Activated CD8-positive, alpha-beta memory T cell treated with anti-CD3 and anti-CD28 coated beads, Interleukin-2, amount 50 U/mL, for 48 hours (primary cell): Measurements from ENCODE around the gene EPHA2.

ENCODE experiments used
- DNase-seq: peaks from one replicate; pipeline ENCODE4 v3.0.0-alpha.2; 2020

EPHA2 gene

DNA sequence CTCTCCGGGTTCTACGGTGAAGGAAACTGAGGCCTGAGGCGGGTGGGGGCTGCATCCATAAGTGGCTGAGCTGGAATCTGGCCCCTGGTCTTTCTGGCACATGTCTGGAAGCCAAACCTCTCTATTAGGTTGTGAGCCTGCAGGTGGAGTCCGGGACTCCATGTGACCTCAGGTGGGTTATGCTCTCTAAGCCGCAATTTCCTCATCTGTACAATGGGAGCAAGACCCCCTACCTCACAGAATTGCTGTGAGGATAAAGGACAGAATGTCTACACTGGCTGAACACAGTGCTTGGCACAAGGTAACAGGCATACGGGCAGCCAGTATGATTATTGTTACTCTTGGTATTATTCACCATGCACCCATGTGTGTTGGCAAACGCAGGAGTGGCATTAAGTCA is 6.7 kb downstream of the EPHA2 start:
- no peak for DNase-seq

DNA sequence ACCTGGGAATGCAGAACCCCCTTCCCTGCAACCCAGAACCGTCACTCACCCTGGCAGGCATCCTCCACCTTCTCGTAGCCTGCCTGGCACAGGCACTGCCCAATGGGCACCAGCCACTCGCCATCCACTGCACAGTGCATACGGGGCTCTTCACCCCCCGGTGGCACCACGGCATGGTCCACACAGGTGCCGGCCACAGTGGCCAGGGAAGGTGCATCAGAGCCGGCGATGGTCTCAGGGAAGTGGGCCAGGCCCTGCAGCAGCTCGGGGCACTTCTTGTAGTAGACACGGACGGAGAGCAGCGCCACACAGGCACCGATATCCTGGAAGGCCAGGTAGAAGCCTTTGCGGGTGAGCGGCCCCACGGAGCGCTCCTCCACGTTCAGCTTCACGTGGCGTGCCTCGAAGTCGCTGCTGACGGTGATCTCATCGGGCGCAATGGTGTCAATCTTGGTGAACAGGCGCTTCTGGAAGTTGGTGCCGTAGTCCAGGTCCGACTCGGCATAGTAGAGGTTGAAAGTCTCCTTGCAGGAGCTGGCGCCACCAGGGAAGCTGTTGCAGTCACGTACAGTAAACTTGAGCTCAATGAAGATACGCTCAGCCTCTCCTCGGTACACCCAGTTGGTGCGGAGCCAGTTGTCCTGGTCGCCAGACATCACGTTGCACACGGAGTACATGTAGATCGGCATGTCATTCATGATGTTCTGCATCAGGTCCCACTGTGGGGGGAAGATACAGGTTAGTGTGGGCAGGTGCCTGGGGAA is 7.4 kb downstream of the EPHA2 start:
- no peak for DNase-seq

DNA sequence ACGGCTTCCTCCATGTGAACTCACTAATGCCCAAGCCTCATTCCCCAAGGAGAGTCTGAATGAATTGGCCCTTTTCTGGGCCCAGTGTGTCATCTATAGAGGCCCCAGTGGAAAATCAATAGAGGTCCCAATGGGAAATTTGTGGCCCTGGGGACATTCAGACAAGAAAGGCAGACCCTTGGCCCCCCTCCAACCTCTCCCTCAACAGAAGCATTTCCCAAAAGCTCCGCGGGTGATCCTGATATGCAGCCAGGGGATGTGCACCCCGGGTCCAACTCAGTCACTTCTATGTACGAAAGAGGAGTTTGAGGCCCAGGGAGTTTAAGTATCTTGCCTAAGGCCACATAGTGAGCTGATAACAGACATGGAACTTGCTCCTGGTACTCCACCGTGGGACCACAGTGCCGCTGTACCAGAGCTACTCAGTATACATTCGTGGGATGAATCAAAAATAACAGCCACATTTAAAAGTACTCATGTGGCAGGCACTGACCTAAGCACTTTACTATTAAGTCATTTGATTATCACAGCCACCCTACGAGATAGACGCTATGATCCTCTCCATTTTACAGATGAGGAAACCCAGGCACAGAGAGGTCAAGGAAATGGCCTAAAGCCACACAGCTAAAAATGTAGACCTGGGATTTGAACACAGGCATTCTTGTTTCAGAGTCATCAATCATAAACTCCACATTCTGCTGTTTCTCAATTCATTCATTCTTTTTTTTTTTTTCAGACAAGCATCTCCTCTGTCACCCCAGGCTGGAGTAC is 8.5 kb downstream of the EPHA2 start:
- no peak for DNase-seq

DNA sequence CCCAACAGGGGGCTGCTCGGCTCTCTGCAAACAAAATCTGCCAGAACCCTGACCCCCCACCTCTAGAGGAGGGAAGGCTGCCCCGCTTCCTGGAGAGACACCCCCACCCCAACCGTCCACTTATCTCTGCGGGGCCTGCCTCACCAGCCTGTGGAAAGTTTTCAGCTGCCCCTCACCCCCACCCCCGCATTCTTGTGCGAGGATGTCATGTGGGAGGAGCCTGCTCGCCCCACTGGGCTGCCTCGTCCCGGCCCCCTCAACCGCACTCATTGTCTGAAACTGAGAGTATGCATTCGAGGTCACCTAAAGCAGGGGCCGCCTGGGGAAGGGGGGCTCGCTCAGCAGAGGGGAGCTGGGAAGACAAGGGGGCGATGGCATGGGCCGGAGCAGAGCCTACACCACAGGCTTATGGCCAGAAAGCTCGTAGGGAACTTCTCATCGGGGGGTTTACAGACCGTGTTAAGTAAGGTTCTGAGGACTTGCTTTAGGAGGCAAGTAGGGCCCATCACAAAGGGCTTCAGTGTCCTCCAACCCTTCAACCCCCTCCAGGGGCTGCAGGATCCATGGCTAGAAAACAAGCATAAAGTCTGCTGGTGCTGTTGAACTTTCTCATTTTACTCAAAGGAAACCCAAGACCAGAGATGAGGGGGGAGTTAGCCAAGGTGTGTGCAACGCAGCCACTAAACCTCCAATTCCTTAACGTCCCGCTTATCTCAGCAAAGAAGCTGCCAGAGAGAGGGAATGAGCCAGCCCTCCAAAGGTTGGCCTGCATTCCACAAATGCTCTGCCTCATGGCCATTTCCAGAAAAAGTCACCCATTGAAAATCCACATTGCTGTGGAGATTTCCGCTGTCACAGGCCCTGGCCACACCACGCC is 9.4 kb downstream of the EPHA2 start:
- no peak for DNase-seq

DNA sequence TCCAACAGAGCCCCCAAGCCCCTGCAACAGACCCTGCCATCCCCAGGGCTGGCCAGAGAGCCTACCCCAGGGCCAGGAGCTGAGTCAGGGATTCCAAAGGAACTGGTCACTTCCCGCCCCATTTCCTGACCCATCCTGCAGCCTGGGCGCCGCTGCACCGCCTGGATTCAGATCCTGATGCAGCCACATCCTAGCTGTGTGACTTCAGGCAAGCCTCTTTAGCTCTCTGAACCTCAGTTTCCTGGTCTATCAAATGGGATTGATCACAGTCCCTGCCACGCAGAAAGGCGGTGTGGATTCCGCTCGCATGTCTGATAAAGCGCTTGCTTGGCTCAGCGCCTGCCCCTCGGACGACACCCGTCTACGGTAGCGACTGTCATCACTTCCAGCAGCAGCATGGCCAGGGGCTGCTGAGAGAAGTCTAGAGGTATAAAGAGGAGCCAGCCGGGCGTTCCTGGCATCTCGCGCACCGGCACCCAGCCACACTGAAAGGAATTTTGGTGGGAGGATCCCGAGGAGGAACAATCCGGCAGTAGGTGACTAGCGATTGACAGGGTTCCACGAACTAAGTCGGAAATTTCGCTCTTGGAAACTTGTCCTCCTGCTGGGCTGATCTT is 10.1 kb downstream of the EPHA2 start:
- no peak for DNase-seq

DNA sequence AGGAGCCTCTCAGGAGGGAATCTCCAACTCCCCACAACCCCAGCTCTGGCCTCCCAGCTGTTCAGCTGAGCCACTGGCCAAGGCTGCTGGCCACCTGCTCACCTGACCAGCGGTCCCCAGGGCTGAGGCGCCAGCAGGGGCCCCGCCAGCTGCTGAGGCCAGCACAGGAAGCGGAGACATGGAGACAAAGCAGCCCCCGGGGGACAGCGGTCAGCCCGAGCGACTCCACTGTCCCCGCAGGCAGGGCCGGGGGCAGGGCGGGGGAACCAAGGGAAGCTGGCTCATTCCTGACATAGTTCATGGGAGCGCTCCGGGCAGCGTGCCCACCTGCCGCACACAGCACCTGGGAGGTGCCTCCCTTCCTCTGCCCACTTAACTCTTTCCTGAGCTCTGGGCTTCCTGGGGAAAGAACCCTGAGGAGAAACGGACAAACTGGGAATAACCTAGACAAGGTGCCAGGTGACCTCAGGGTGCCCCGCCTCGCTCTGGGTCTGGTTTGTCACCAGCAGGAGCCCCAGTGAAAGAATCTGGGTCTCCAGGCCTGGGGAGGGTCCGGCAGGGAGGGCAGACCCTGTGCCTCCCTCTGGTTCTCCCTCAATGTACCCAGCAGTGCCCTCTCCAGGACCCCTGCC is 10.7 kb downstream of the EPHA2 start:
- no peak for DNase-seq

DNA sequence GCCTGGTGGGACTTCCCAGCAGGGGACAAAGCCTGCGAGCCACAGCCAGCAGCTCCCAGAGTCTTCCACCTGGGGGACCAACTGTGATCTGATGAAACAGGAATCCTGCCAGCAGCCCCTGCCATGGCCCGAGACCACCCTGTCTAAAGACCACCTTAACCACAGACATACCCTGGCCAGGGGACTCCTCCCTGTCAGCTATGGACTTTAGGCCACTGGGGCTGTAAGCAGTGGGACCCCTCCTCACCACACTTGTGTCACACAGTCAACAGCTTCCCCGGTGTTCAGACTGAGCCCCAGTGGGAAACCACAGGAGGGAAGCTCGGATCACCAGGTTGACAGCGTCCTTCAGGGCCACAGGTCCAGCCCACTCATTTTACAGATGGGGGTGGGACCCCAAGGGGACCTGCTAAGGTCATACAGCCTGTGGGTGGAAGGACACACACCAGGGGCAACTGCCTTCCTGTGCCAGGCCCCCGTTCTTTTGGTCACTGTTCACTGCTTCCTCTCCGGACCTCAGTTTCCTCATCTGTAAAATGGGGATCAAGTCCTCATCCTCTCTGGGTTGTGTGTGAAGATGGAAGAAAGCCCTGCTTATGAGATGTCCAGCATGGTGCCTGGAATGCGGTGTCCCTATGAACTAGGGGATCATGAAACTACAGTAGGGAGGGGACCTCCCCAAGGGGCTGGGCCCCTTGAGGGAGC is 11.4 kb downstream of the EPHA2 start:
- DNase-seq: no peak

DNA sequence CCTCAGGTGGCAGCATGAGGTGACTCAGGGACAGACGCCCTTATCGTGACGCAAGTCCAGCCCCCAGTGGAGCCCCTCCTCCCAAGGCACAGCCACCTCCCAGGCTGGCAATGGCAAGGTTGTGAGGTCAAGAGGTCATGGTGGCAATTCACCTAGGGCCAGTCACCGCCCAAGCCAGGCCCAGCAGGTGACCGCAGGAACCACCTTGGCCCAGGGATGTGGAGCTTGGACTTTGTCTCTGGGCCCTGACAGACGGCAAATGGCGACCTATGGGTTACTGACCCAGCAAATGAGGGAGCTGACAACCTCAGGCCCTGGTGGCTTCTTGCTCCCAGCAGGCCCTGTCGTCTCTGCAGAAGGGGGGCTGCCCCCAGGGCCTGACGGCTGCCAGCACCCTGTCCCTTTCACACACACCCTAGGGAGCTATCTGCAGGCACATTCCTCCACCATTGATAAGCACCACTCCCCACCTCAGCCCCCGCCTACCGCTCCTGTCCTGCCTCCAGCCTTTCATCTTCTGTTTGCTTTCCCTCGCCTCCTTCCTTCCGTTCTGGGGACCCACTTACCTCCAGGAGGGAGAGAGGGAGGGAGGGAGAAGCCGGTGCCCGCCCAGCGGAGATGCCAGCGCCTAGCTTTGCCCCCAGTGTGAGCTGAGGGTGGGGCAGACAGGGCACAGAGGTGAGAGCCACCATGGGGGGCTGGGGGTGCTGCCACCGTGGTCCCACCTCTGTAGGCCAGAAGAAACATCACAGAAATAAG is 12.1 kb downstream of the EPHA2 start:
- DNase-seq: no peak

DNA sequence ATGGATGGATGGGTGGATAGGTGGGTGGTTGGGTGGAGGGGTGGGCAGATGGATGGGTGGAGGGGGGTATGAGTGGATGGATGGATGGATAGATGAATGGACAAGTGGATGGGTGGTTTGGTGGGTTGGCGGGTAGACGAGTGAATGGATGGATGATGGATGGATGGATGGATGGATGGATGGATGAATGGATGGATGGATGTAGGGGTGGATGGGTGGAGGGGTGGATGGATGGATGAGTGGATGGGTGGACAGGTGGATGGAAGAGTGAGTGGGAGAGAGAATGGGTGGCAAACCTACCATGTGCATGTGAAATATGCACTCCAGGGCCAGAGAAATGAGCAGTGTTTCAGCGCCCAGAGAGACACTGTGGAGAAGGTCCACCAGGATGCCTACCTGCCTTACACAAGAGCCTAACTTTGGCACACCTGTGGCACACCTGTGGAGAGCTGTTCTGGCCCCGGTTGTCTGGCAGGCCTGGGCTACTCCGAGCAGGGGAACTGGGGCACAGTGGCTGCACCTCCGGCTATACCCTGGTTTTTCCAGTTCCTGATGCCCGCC is 12.8 kb downstream of the EPHA2 start:
- no peak for DNase-seq

DNA sequence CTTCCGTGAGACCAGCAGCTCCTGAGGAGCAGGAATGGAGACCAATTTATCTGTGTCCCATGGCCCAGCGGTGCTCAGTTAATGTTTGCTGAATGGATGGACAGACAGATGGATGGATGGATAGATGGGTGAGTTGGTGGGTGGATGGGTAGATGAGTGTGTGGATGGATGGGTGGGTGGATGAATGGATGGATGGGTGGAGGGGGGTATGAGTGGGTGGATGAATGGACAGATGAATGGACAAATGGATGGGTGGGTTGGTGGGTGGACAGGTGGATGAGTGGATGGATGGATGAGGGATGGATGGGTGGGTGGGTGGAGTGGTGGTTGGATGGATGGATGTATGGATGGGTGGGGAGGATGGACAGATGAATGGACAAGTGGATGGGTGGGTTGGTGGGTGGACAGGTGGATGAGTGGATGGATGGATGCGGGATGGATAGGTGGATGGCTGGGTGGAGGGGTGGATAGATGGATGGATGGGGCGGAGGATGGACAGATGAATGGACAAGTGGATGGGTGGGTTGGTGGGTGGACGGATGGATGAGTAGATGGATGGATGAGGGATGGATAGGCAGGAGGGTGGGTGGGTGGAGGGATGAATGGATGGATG is 13.4 kb downstream of the EPHA2 start:
- DNase-seq: no peak

DNA sequence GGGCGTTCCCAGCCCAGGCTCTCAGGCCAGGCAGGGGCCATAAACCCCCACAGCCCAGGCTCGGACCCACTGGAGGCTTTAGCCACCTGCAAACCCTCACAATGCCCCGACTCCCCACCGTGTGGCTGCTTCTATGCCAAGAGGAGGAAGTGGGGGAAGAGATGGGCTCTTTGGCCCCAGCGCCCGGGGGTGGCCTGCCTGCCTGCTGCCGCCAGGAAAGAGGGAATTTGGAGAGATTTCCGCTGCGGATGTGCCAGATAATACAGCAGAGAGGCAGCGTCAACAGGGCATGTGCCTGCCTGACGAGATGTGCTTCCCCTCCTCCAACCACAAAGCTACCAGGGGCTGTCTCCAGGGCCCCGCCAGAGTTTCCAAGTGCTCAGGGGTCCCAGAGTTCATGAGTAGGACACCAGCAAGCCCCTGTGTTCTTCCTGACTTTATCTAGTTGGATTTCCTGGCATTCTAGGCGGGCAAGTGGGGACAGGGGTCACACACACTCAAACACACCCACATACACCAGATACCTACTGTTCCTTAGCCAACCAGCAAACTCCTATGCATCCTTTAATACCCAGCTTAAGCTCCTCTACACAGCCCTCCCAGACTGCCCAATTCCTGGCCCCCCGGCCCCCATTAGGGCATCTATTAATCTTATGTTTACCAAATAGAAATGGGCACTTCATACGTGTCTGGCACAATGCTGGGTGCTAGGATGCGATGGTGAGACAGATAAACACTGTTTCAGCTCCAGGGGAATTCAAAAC is 14.1 kb downstream of the EPHA2 start:
- DNase-seq: no peak

DNA sequence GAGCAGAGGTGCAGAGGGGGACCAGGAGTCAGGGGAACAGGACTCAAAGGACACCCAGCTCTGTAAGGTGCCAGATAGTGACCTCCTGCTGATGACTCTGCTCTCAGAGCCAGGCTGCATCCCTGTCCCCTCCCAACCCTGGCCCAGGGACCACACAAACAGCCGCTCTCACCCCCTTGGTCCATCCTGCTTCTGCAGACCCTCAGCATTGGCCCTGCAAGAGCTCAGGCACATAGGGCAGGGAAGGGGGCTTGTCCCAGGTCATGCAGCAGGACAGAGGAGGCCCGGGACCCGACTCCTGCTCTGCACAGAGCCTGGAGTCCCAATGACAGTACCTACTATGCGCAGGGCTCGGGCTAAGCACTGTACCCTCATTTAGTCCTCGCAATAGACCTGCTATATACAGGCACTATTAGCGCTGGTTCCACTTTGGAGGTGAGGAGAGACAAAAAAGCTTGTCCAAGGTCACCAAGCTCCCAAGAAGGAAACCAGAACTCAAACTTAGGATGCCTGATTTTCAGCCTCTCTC is 15.7 kb downstream of the EPHA2 start:
- DNase-seq: no peak

DNA sequence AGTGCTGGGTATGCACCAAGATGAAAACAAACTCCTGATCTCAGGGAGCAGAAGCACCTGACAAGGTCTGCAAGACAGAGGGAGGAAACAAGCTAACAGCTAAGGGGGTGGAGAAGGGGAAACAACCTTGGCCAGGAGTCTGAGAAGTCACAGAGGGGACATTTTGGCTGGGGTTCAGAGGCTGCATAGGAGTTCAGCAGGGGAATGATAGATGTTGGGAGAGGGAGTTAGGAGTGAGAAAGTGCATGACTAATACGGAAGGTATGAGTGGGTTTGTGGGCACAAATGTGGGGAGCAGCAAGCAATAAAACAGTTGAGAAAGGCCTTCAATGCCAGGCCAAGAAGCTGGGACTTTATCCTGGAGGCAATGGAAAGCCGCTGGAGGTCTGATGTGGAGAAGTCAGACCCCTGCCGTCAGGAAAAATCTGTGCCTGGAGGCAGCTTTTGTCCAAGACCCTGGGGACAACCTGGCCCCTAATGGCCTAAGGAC is 16.4 kb downstream of the EPHA2 start:
- no peak for DNase-seq

DNA sequence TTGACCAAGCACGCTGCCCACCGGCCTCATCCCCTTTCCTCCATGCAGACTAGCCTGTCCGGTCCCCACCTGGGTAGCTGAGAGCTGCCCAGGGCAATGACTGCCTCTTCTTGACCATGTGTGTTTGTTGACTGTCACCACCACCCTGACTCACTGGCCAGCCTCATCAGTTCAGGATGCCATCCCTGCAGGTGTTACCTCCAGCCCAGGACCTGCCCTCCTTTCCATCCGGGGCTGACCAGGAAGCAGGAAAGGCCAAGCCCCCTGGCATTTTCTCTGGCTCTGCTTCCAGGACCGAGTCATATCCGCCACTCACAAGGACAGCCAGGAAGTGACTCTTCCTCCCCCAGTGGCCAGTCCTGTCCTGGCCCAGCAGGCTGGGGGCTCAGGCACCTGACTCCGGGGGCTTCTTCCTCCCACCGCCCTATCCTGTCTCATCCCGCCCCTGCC is 17.1 kb downstream of the EPHA2 start:
- no peak for DNase-seq

DNA sequence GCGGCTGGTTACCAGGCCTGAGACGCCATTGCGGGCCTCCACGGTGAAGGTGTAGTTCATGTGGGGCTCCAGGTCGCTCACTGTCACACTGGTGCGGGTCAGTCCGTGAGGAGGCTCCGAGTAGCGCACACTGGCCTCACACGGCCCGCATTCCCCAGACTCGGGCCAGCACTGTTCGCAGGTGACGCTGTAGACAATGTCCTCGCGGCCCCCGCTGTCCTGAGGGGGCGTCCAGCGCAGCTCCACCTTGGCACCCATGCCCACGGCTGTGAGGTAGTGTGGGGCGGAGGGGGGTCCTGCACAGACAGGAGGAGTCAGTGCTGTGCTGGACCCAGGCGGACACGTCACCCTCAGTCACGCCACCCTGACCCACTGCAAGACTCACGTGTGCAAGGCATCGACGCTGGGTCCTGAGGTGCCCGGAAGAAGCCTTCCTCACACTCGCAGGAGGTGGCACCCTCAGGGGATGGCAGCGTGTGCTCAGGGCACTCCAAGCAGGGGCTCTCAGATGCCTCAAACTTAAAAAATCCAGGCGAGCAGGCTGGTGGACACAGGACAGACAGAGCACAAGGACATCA is 17.9 kb downstream of the EPHA2 start:
- DNase-seq: no peak

DNA sequence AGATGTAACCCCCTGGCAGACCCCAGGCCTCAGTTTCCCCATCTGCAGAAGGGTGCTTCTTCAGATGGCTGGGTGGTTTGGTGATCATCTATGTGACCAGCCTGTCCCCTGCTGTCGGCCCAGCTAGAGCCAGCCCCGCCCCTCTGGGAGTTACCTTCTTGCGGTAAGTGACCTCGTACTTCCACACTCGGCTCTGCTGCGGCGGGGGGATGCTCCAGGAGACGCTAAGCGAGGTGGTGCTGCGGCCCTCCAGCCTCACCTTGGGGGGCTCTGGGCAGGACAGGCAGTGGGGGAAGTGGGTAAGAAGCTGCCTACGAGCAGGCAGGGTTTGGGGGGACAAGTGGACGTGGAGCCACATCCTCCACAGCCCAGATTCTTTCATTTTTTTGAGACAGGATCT is 20.4 kb downstream of the EPHA2 start:
- no peak for DNase-seq

DNA sequence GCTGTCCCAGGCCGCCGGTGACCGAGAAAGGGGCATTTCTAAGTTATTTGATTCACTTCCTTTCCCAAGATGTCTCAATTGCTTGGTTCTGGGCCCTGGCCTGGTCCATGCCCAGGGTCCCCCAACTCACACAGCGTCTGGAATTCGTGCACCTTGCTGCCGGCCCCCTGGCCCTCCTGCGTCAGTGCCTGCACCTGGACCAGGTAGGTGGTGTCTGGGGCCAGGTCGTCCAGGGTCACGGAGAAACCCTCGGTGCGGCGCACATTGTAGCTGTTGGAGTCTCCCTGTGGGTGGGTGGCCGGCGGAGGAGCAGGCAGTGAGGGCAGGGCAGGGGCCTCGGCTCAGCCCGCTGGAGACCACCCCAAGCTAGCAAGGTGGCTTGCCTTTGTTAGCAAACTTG is 21.0 kb downstream of the EPHA2 start:
- no peak for DNase-seq

DNA sequence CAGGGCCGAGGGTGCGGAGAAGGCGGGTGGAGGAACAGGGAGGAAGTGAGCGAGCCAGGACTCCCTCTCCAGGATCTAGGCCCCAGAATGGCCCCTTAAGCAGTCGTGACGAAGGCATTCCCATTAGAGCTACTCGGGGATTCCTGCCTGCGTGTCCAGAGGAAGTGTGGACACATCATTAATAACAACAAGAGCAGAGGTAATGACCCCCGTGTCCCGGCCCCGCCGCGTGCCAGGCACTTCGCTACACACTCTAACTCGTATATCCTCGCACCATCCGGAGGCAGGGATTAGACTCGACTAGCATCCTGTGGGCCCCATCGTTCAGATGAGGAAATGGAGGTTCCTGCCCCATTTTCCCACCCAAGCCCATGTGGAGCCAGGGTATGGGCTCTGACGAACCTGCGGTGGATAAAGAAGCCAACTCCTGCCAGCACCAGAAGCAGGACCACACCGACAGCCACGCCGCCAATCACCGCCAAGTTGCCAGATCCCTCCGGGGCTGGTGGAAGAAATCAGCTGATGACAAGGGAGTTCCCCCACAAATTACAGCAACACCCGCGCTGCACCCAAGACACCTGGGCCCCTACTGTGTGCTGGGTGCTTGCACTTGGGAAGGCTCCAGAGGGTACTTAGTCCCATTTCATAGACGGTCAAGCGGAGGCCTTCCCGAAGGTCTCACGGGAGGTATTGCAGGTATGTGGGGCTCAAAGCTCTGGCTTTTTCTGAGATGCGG is 21.6 kb downstream of the EPHA2 start:
- DNase-seq: no peak
